Measurements from ENCODE around the gene UGT1A7.

UGT1A7 gene

DNA sequence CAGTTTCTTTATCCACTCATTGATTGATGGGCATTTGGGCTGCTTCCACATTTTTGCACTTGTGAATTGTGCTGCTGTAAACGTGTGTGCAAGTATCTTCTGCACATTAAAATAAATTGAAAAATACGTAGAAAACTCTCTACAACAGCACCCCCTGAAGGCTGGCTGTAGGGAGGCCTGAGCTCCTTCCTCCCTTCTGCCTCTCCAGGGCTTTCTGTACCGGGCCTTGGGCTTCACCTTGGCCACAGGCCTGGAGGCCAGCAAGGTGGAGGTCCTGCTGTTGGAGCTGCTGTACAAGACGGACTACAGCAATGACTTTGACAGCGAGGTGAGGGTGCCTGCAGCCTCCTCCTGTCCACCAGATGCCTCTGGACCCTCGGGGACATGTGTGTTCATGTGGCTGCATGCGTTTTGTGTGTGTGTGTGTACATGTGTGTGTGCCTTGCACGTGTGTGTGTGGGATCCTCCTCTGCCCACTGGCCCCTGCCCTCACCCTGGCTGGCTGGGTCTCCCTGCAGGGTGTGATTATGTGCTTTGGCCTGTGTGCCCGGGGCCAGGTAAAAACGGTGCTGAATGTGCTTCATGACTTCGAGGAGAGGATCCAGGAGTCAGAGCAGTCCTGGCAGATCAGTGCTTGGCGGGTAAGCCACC lies 125.6 kb downstream of the UGT1A7 start:
- H3K4me3 ChIP-seq (ENCODE audit: low read depth, low read length), result no peak overlapping the region
- in situ Hi-C loops (cut with HindIII; ENCODE audit: low sequenced_read_pairs), result no loop called here
- no peak for DNase-seq (ENCODE audit: low read depth)
- TF ChIP-seq, protein P1, sequence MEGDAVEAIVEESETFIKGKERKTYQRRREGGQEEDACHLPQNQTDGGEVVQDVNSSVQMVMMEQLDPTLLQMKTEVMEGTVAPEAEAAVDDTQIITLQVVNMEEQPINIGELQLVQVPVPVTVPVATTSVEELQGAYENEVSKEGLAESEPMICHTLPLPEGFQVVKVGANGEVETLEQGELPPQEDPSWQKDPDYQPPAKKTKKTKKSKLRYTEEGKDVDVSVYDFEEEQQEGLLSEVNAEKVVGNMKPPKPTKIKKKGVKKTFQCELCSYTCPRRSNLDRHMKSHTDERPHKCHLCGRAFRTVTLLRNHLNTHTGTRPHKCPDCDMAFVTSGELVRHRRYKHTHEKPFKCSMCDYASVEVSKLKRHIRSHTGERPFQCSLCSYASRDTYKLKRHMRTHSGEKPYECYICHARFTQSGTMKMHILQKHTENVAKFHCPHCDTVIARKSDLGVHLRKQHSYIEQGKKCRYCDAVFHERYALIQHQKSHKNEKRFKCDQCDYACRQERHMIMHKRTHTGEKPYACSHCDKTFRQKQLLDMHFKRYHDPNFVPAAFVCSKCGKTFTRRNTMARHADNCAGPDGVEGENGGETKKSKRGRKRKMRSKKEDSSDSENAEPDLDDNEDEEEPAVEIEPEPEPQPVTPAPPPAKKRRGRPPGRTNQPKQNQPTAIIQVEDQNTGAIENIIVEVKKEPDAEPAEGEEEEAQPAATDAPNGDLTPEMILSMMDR (IDR thresholded peaks at IDR 0.05; ENCODE audit: low read depth, low read length, missing control alignments), result no peak

DNA sequence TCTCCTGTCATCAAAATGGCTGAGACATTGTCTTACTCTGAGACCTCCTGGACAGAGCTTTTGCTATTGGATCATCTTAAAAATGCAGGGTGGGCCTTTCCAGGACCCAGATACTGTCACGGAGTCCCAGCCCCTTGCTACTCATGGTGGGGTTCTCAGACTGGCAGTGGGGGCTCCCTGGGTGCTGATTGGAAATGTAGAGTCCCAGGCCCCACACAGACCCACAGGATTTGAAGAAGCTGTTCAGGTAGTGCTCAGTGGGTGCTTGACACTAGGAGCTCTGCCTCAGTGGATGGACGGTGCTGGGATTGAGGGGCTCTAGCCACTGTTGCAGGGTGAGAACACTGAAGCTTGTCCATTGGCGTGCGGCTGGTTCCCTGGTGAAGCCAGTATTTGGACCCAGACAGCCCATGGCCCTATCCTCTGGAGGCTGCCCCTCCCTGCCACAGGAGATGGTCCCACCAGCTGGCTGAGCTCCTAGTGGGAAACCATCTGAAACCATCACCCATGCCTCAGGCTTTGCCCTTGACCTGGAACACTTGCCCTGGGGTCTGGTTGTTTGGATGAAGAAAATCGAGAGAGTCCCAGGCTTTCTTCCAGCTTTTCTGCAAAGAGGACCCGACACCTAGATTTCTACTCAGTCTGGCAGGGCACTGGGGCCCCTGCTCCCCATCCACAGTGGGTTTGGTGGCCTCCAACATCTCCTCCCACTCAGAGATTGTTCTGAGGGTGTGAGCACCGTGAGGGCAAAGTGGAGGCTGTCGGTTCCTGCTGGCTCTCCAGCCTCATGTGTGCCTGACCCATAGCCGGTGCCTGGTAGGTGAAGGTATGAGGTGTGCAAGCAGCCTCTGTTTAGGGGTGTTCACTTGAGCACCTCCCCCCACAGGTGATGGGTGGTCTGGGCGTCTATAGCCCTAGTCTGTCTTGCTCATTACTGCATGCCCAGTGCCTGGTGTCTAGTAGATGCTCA lies 126.5 kb downstream of the UGT1A7 start:
- no peak overlapping the region for H3K4me3 ChIP-seq (ENCODE audit: low read depth, low read length)
- in situ Hi-C loops (cut with HindIII; ENCODE audit: low sequenced_read_pairs), result no loop called here
- TF ChIP-seq, protein P1 (IDR thresholded peaks at IDR 0.05; ENCODE audit: low read depth, low read length, missing control alignments), result no peak
- no peak for DNase-seq (ENCODE audit: low read depth)

DNA sequence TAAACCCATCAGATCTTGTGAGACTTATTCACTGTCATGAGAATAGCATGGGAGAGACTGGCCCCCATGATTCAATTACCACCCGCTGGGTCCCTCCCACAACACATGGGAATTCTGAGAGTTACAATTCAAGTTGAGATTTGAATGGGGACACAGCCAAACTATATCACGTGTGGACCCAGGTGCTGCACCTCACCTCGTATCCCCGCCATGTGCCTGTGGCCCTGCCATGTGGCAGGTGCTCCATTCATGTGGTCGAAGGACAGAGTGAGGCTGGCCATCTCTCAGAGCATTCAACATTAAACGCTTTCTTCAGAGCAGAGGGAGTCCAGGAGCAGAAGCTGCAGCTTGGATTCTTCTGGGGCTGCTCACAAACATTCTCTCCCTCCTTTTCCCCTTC lies 128.7 kb downstream of the UGT1A7 start:
- in situ Hi-C loops (cut with HindIII; ENCODE audit: low sequenced_read_pairs), result no loop called here
- TF ChIP-seq, protein P1 (IDR thresholded peaks at IDR 0.05; ENCODE audit: low read depth, low read length, missing control alignments), result no peak
- no peak for DNase-seq (ENCODE audit: low read depth)
- H3K4me3 ChIP-seq (ENCODE audit: low read depth, low read length), result no peak overlapping the region

DNA sequence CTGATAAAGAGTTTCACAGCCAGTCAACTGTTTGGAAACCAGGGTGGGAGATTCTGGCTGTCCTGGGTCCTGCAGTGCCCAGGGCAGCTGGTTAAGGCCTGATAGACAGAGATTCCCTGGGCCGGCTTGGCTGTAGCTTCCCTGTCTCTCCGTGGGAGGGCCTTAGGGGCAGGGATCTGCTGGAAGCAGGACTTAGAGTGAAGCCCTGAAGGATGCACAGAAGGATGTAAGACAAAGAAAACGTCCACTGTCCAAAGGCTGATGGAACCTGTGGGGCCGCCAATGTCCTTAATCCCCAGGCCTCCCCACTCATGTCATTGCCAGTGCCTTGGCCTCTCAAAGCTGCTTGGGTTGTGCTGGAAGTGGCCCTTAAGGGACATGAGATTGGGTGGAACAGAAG lies 129.4 kb downstream of the UGT1A7 start:
- in situ Hi-C loops (cut with HindIII; ENCODE audit: low sequenced_read_pairs), result no loop called here
- TF ChIP-seq, protein P1 (IDR thresholded peaks at IDR 0.05; ENCODE audit: low read depth, low read length, missing control alignments), result no peak
- no peak overlapping the region for H3K4me3 ChIP-seq (ENCODE audit: low read depth, low read length)
- no peak for DNase-seq (ENCODE audit: low read depth)

DNA sequence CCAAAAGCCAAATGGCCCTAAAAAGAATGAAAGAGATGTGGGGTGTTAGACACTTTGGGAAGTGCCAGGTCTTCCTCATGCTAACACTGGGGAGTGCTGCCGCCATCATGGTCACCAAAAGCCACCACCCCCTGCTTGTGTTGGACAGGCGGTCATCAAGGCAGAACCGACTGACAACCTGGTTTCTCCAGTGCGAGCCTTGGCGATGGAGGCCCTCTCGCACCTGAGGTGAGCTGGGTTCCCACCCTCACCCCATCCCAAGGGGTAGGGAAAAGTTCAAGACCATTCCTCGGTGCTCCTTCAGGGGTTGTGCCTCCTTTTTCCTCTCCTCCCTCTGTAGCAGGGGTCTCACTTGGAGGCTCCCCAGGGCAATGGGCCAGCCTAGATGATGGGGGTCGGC lies 130.0 kb downstream of the UGT1A7 start:
- TF ChIP-seq, protein P1 (IDR thresholded peaks at IDR 0.05; ENCODE audit: low read depth, low read length, missing control alignments), result no peak
- no peak for DNase-seq (ENCODE audit: low read depth)
- in situ Hi-C loops (cut with HindIII; ENCODE audit: low sequenced_read_pairs), result no loop called here
- no peak overlapping the region for H3K4me3 ChIP-seq (ENCODE audit: low read depth, low read length)

DNA sequence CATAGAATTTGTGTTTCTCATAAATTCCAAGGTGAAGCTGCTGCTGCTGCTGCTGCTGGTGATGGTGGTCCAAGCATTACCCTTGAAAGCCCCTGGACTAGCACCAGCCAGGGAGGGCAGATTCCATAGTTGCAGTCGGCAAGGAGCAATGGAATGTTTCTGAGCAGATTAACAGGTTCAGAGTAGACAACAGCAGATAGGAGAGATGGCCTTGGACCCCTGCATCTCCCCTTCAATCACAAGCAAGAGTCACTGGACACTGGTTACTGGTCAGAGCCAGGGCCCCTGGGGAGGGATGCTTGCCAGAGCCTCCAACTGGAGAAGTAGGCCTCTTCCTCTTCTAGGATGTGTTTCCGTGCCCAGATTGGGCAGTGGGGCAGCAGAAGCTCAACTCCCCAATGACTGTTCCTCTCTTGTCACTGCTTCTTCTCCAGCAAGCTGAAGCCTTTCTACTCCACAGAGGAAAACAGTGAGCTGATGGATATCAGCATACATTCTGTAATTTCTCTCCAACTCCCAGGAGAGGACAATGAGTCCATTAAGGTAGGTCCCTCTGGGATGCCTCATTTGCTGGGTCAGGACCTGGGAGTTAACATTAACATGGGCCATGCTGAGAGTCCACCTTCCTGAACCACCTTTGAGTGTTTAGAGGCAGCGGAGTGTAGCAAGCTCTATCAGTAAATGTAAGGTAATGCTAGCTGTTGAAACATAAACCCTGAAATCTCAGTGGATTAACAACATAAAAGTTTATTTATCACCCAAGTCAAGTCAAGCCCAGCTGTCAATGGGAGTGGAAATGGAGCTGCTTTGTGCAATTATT lies 131.7 kb downstream of the UGT1A7 start:
- in situ Hi-C loops (cut with HindIII; ENCODE audit: low sequenced_read_pairs), result no loop called here
- TF ChIP-seq, protein P1 (IDR thresholded peaks at IDR 0.05; ENCODE audit: low read depth, low read length, missing control alignments), result no peak
- no peak for DNase-seq (ENCODE audit: low read depth)

More for the DNA sequence above, 131.7 kb downstream of the UGT1A7 start:
- H3K4me3 ChIP-seq (ENCODE audit: low read depth, low read length), result no peak overlapping the region

Measured in astrocyte of the cerebellum (primary cell).